ENCODE data around the gene FIZ1. TPM values are rescaled to one million over a fixed set of nuclear protein-coding genes. Genes with fewer than 3 reads are reported as not detected.

The FIZ1 gene
- total RNA-seq, 1 experiment from 2014 or later: 21.5 TPM

GRCh38 chr19:55594996-55595545 lies 4.2 kb downstream of the FIZ1 start:
- H3K9ac ChIP-seq (ENCODE audit: extremely low read depth, insufficient read length, low read length): no peak overlapping the region
- H2BK120ac ChIP-seq (ENCODE audit: low read depth, low read length, poor library complexity, severe bottlenecking): no peak overlapping the region
- H3K4ac ChIP-seq (ENCODE audit: low read depth, low read length): no peak overlapping the region
- H3K18ac ChIP-seq (ENCODE audit: insufficient read length, low read depth, low read length): no peak overlapping the region
- H2BK20ac ChIP-seq (ENCODE audit: low read depth, low read length, poor library complexity, severe bottlenecking): no peak overlapping the region
- Mint-ChIP-seq H3K27ac (0 out of 7 replicates have a peak overlapping the region, but pooled peaks of 1 of the 3 experiments have one; percentile 19), H3K36me3 (ENCODE audit: insufficient read depth in 1 of 3, low read depth in 3 of 3) (peaks cover 28 to 36% (median 32%) of the 10 kb centered on the region in 3 experiments; a peak in 6 of 7 replicates), H3K4me3 (peak overlapping the region in 1 of 2 experiments; percentile 31; a peak in 1 of 5 replicates), H3K4me1 (peaks cover 19 to 36% of the 10 kb centered on the region in 2 experiments), H3K27me3 (ENCODE audit: low read depth) (no peaks in the 10 kb centered on the region; the same call in 1 of the 2 replicates), H3K9me3 (no peaks in the 10 kb centered on the region; a peak in 1 of 5 replicates)
- H4K20me1 ChIP-seq (ENCODE audit: control insufficient read depth, insufficient read depth, insufficient read length): peaks cover 2% of the 10 kb centered on the region
- H2AFZ ChIP-seq (ENCODE audit: low read length): no peak overlapping the region
- no peak for DNase-seq
- no peaks in the 10 kb centered on the region for H3K79me1 ChIP-seq (ENCODE audit: insufficient read depth, low read depth, low read length, poor library complexity, severe bottlenecking)
- H4K5ac ChIP-seq (ENCODE audit: insufficient read length, low read depth, low read length): no peak overlapping the region
- H3K79me2 ChIP-seq (ENCODE audit: insufficient read depth, low read length): no peaks in the 10 kb centered on the region
- no peaks in the 10 kb centered on the region for H3K9me3 ChIP-seq (ENCODE audit: control insufficient read depth, low read depth, low read length)
- no peak overlapping the region for H3T11ph ChIP-seq (ENCODE audit: low read length)
- H3K56ac ChIP-seq (ENCODE audit: insufficient read length, low read depth, low read length): no peak overlapping the region
- H3K27ac ChIP-seq (ENCODE audit: insufficient read length, low read depth, low read length): no peak overlapping the region
- no peaks in the 10 kb centered on the region for H3K23me2 ChIP-seq (ENCODE audit: insufficient read length, low read depth, low read length, poor library complexity, severe bottlenecking)
- no peak overlapping the region for H4K8ac ChIP-seq (replicated peaks; ENCODE audit: insufficient read length, low read depth, low read length)
- no peak overlapping the region for H3K14ac ChIP-seq (ENCODE audit: insufficient read depth, low read length)
- no CpG with 5 or more reads among the region's 4 CpGs for WGBS (ENCODE audit: extremely low coverage, insufficient read length, low lambda C conversion rate)
- no peak for TF ChIP-seq CTCF (conservative IDR thresholded peaks at IDR 0.05)
- H3K4me1 ChIP-seq (ENCODE audit: insufficient read depth, low read length): no peaks in the 10 kb centered on the region; the same call in 1 of the 2 replicates
- no peak overlapping the region for H2BK15ac ChIP-seq (ENCODE audit: low read depth, low read length)
- no peak overlapping the region for H3K23ac ChIP-seq (ENCODE audit: insufficient read length, low read depth, low read length)
- H2BK5ac ChIP-seq (ENCODE audit: insufficient read length, low read length): no peak overlapping the region
- H2BK12ac ChIP-seq (ENCODE audit: insufficient read length, low read depth, low read length): no peak overlapping the region
- H3K4me2 ChIP-seq (ENCODE audit: insufficient read depth, insufficient read length, low read length): no peak overlapping the region
- no peak overlapping the region for H4K91ac ChIP-seq (ENCODE audit: insufficient read length, low read depth, low read length)
- no peaks in the 10 kb centered on the region for H3K27me3 ChIP-seq (ENCODE audit: insufficient read depth, low read length)
- no peak overlapping the region for H2AK5ac ChIP-seq (ENCODE audit: insufficient read length, low read length)
